H9 (cell line): ENCODE data around the gene HUS1B. TPM values are rescaled to one million over a fixed set of nuclear protein-coding genes. Genes with fewer than 3 reads are reported as not detected.

Experiments
- DNase-seq: peaks from one replicate; pipeline ENCODE4 v3.0.0-alpha.2; 2017
- H2AFZ ChIP-seq: one replicate; pipeline ENCODE4 v1.6.1; 2013; ENCODE audit warnings: mild to moderate bottlenecking, low read length, control low read depth, moderate library complexity
- H2AK5ac ChIP-seq: 2 replicates; pipeline ENCODE4 v1.6.1; 2013; ENCODE audit warnings: low read length, control low read depth, mixed read lengths; ENCODE audit not compliant: insufficient read length
- H2BK120ac ChIP-seq: one replicate; pipeline ENCODE4 v1.6.1; 2013; ENCODE audit warnings: low read depth, mild to moderate bottlenecking, low read length, control low read depth, inconsistent platforms; ENCODE audit not compliant: poor library complexity, severe bottlenecking
- H2BK12ac ChIP-seq: 2 replicates; pipeline ENCODE4 v1.6.1; 2013; ENCODE audit warnings: low read length, control low read depth, mixed read lengths, low read depth; ENCODE audit not compliant: insufficient read length
- H2BK15ac ChIP-seq: 2 replicates; pipeline ENCODE4 v1.6.1; 2013; ENCODE audit warnings: low read depth, low read length, control low read depth
- H2BK20ac ChIP-seq: one replicate; pipeline ENCODE4 v1.6.1; 2013; ENCODE audit warnings: low read depth, mild to moderate bottlenecking, low read length, control low read depth, inconsistent platforms; ENCODE audit not compliant: poor library complexity, severe bottlenecking
- H2BK5ac ChIP-seq: 2 replicates; pipeline ENCODE4 v1.6.1; 2013; ENCODE audit warnings: low read length, control low read depth, mixed read lengths; ENCODE audit not compliant: insufficient read length
- H3K14ac ChIP-seq: 2 replicates; pipeline ENCODE4 v1.6.1; 2013; ENCODE audit warnings: low read length, control low read depth; ENCODE audit not compliant: insufficient read depth
- H3K18ac ChIP-seq: 2 replicates; pipeline ENCODE4 v1.6.1; 2013; ENCODE audit warnings: low read depth, mild to moderate bottlenecking, mixed read lengths, low read length, control low read depth; ENCODE audit not compliant: insufficient read length
- H3K23ac ChIP-seq: 2 replicates; pipeline ENCODE4 v1.6.1; 2013; ENCODE audit warnings: low read length, control low read depth, mixed read lengths, low read depth; ENCODE audit not compliant: insufficient read length
- H3K23me2 ChIP-seq: 2 replicates; pipeline ENCODE4 v1.6.1; 2013; ENCODE audit warnings: low read depth, mild to moderate bottlenecking, mixed read lengths, low read length, control low read depth; ENCODE audit not compliant: insufficient read length, poor library complexity, severe bottlenecking
- H3K27ac ChIP-seq: 2 replicates; pipeline ENCODE4 v1.5.1; 2013; ENCODE audit warnings: low read length, control low read depth, mixed read lengths, low read depth; ENCODE audit not compliant: insufficient read length
- H3K27me3 ChIP-seq: 2 replicates; pipeline ENCODE4 v1.6.1; 2013; ENCODE audit warnings: low read length, control low read depth, inconsistent platforms; ENCODE audit not compliant: insufficient read depth
- H3K4ac ChIP-seq: 2 replicates; pipeline ENCODE4 v1.6.1; 2013; ENCODE audit warnings: low read depth, mild to moderate bottlenecking, control low read depth, inconsistent platforms, low read length, moderate library complexity
- H3K4me1 ChIP-seq: 2 replicates; pipeline ENCODE4 v1.6.1; 2013; ENCODE audit warnings: low read length, control low read depth, inconsistent platforms; ENCODE audit not compliant: insufficient read depth
- H3K4me2 ChIP-seq: 2 replicates; pipeline ENCODE4 v1.6.1; 2013; ENCODE audit warnings: low read length, control low read depth, mixed read lengths; ENCODE audit not compliant: insufficient read length, insufficient read depth
- H3K56ac ChIP-seq: 2 replicates; pipeline ENCODE4 v1.6.1; 2013; ENCODE audit warnings: low read depth, mild to moderate bottlenecking, mixed read lengths, low read length, control low read depth; ENCODE audit not compliant: insufficient read length
- H3K79me1 ChIP-seq: 2 replicates; pipeline ENCODE4 v1.6.1; 2013; ENCODE audit warnings: low read depth, mild to moderate bottlenecking, moderate library complexity, low read length, control low read depth, inconsistent platforms; ENCODE audit not compliant: insufficient read depth, poor library complexity, severe bottlenecking
- H3K79me2 ChIP-seq: 2 replicates; pipeline ENCODE4 v1.6.1; 2013; ENCODE audit warnings: low read length, control low read depth, inconsistent platforms; ENCODE audit not compliant: insufficient read depth
- H3K9ac ChIP-seq: 2 replicates; pipeline ENCODE4 v1.6.1; 2013; ENCODE audit warnings: low read length, control low read depth, mixed read lengths; ENCODE audit not compliant: insufficient read length; ENCODE audit errors: extremely low read depth
- H3K9me3 ChIP-seq: one replicate; pipeline ENCODE4 v1.6.1; 2013; ENCODE audit warnings: low read depth, low read length, inconsistent platforms; ENCODE audit not compliant: control insufficient read depth
- H3T11ph ChIP-seq: one replicate; pipeline ENCODE4 v1.6.1; 2013; ENCODE audit warnings: mild to moderate bottlenecking, low read length, control low read depth, inconsistent platforms
- H4K20me1 ChIP-seq: one replicate; pipeline ENCODE4 v1.6.1; 2013; ENCODE audit not compliant: control insufficient read depth, insufficient read length, insufficient read depth
- H4K5ac ChIP-seq: 2 replicates; pipeline ENCODE4 v1.6.1; 2013; ENCODE audit warnings: low read depth, mild to moderate bottlenecking, mixed read lengths, low read length, control low read depth; ENCODE audit not compliant: insufficient read length
- H4K8ac ChIP-seq: replicated peaks from 2 replicates; pipeline ENCODE4 v1.6.1; 2013; ENCODE audit warnings: low read length, control low read depth, mixed read lengths, low read depth; ENCODE audit not compliant: insufficient read length
- H4K91ac ChIP-seq: 2 replicates; pipeline ENCODE4 v1.6.1; 2013; ENCODE audit warnings: low read depth, mild to moderate bottlenecking, moderate library complexity, mixed read lengths, low read length, control low read depth; ENCODE audit not compliant: insufficient read length
- H3K27ac Mint-ChIP-seq, 3 experiments: 2 replicates in 2 of 3; 3 replicates in 1 of 3; pipeline ENCODE4 v1.8.0; 2020 to 2021; ENCODE audit warnings: mixed read lengths in 3 of 3, mild to moderate bottlenecking in 1 of 3, moderate library complexity in 1 of 3
- H3K27me3 Mint-ChIP-seq: 2 replicates; pipeline ENCODE4 v1.8.0; 2021; ENCODE audit warnings: low read depth, mild to moderate bottlenecking, moderate library complexity, mixed read lengths
- H3K36me3 Mint-ChIP-seq, 3 experiments: 2 replicates in 2 of 3; 3 replicates in 1 of 3; pipeline ENCODE4 v1.8.0; 2020 to 2021; ENCODE audit warnings: low read depth in 3 of 3, mixed read lengths in 3 of 3; ENCODE audit not compliant: insufficient read depth in 1 of 3
- H3K4me1 Mint-ChIP-seq, 2 experiments: 2 replicates each; pipeline ENCODE4 v1.8.0; 2020; ENCODE audit warnings: mixed read lengths in 2 of 2
- H3K4me3 Mint-ChIP-seq, 2 experiments: 2 replicates in 1 of 2; 3 replicates in 1 of 2; pipeline ENCODE4 v1.8.0; 2020 to 2021; ENCODE audit warnings: mild to moderate bottlenecking in 2 of 2, mixed read lengths in 2 of 2, moderate library complexity in 1 of 2
- H3K9me3 Mint-ChIP-seq, 2 experiments: 2 replicates in 1 of 2; 3 replicates in 1 of 2; pipeline ENCODE4 v1.8.0; 2020; ENCODE audit warnings: mild to moderate bottlenecking in 2 of 2, mixed read lengths in 2 of 2, moderate library complexity in 1 of 2
- CTCF ChIP-seq: fragments of 200-600 bp; sonication (generic); conservative IDR thresholded peaks from 3 replicates; pipeline ENCODE4 v1.8.0; 2021; ENCODE audit warnings: antibody characterized with exemption, mild to moderate bottlenecking
- WGBS: extraction: QIAGEN DNeasy Blood & Tissue Kit; methylation state at CpG from one replicate; pipeline ENCODE4 v1.1.7; 2013; ENCODE audit warnings: missing lambda C conversion rate, low lambda C conversion rate, mixed read lengths; ENCODE audit not compliant: insufficient read length; ENCODE audit errors: extremely low coverage; 5-methylcytosine and 5-hydroxymethylcytosine counted together
- total RNA-seq: library from RNA; stranded (reverse); gene quantifications from 2 replicates; pipeline ENCODE4 v1.2.1, GENCODE V29; 2021

HUS1B gene
- total RNA-seq, 1 experiment from 2014 or later: 0.96 TPM

GRCh38 chr6:686497-686896 is 29.6 kb upstream of the HUS1B start:
- H4K91ac ChIP-seq: no peak overlapping the region
- H2BK15ac ChIP-seq: no peak overlapping the region
- no peaks in the 10 kb centered on the region for H3K9me3 ChIP-seq
- no peaks in the 10 kb centered on the region for H3K79me1 ChIP-seq
- WGBS: no CpG with 5 or more reads among the region's 3 CpGs
- peaks cover 0 to 10% (median 0%) of the 10 kb centered on the region in 3 experiments; a peak in 3 of 7 replicates for H3K36me3 Mint-ChIP-seq
- H4K5ac ChIP-seq: no peak overlapping the region
- TF ChIP-seq CTCF: peak; percentile 52
- peaks cover 20% of the 10 kb centered on the region; the same call in 1 of the 2 replicates for H3K4me1 ChIP-seq
- H3K14ac ChIP-seq: no peak overlapping the region
- H2BK20ac ChIP-seq: no peak overlapping the region
- no peak overlapping the region for H3K4me3 Mint-ChIP-seq
- H2BK12ac ChIP-seq: no peak overlapping the region
- no peak overlapping the region for H4K8ac ChIP-seq
- no peak overlapping the region for H3K9ac ChIP-seq
- no peak overlapping the region for H3K27ac ChIP-seq
- H3K4me1 Mint-ChIP-seq: peaks cover 43 to 57% of the 10 kb centered on the region in 2 experiments
- no peak overlapping the region for H2AK5ac ChIP-seq
- no peak overlapping the region for H2BK5ac ChIP-seq
- H3K9me3 Mint-ChIP-seq: no peaks in the 10 kb centered on the region
- no peak for DNase-seq
- H3K27me3 ChIP-seq: no peaks in the 10 kb centered on the region
- no peak overlapping the region for H2BK120ac ChIP-seq
- H3K23me2 ChIP-seq: peaks cover 8% of the 10 kb centered on the region
- no peak overlapping the region for H2AFZ ChIP-seq
- H3K27ac Mint-ChIP-seq: no peak overlapping the region
- H3T11ph ChIP-seq: no peak overlapping the region
- no peak overlapping the region for H3K18ac ChIP-seq
- peaks cover 27% of the 10 kb centered on the region; the same call in 1 of the 2 replicates for H3K79me2 ChIP-seq
- no peak overlapping the region for H3K23ac ChIP-seq
- no peak overlapping the region for H3K56ac ChIP-seq
- no peaks in the 10 kb centered on the region for H4K20me1 ChIP-seq
- no peaks in the 10 kb centered on the region for H3K27me3 Mint-ChIP-seq
- no peak overlapping the region for H3K4me2 ChIP-seq
- no peak overlapping the region for H3K4ac ChIP-seq
